Esophagus squamous epithelium (tissue), 5 donors: ENCODE results near the gene LOXHD1. TPM values are rescaled to one million over a fixed set of nuclear protein-coding genes. Genes with fewer than 3 reads are reported as not detected.

Source experiments
- DNase-seq: peaks from one replicate; lab custom pipeline; 2025; lab: John Stamatoyannopoulos, UW
- H3K27ac ChIP-seq, 4 donors: fragments of 200-600 bp; sonication (generic); one replicate each; pipeline ENCODE4 v1.5.1; 2016 to 2019; ENCODE audit warnings: mild to moderate bottlenecking in 1 of 4
- H3K27me3 ChIP-seq, 4 donors: fragments of 200-600 bp; sonication (generic); 1 replicate in 3 of 4; 2 replicates in 1 of 4; pipeline versions ENCODE4 v1.5.1 to v1.6.0; 2017 to 2021; ENCODE audit warnings: antibody characterized with exemption in 1 of 4
- H3K36me3 ChIP-seq, 3 donors: fragments of 200-600 bp; sonication (generic); one replicate each; pipeline ENCODE4 v1.5.1; 2016 to 2019
- H3K4me1 ChIP-seq, 3 donors: fragments of 200-600 bp; sonication (generic); one replicate each; pipeline ENCODE4 v1.5.1; 2017 to 2019
- H3K4me3 ChIP-seq, 4 donors: fragments of 200-600 bp; sonication (generic); 1 replicate in 3 of 4; 2 replicates in 1 of 4; pipeline ENCODE4 v1.5.1; 2016 to 2019; ENCODE audit warnings: mild to moderate bottlenecking in 2 of 4, moderate library complexity in 1 of 4
- H3K9me3 ChIP-seq, 3 donors: fragments of 200-600 bp; sonication (generic); one replicate each; pipeline ENCODE4 v1.5.1; 2016 to 2019
- POLR2A ChIP-seq, 4 donors: fragments of 450-650 bp; IDR thresholded peaks; one replicate each; pipeline ENCODE4 v1.6.1; 2017; ENCODE audit warnings: antibody characterized with exemption in 4 of 4, mild to moderate bottlenecking in 4 of 4, moderate library complexity in 3 of 4
- WGBS, 2 donors: methylation state at CpG; one replicate each; pipeline ENCODE4 v1.1.5; 2018; 5-methylcytosine and 5-hydroxymethylcytosine counted together
- intact Hi-C: fragments of 100-400 bp; cut with DNase I; formaldehyde crosslinking; loops from one replicate; pipeline ENCODE4 v1.15.0; 2022
- total RNA-seq, 4 donors: library from RNA; depleted of rRNA; stranded (reverse); fragments of >200 nt; gene quantifications; one replicate each; pipeline ENCODE4 v1.1.0, GENCODE V29; 2016
- TF ChIP-seq, protein P1 (sequence below), 6 experiments: fragments of 450-650 bp in 4 of 6; fragments of 200-600 bp in 2 of 6; sonication (generic) in 2 of 6; IDR thresholded peaks; one replicate each; pipeline ENCODE4 v1.5.1; 2016 to 2019; ENCODE audit warnings: antibody characterized with exemption in 6 of 6, mild to moderate bottlenecking in 4 of 6, moderate library complexity in 4 of 6
- donor health status: DM: yes; HTN: yes; CAD: no.

Gene LOXHD1
- total RNA-seq, 4 donors from 2014 or later = 0.19 TPM; not detected in 3

DNA sequence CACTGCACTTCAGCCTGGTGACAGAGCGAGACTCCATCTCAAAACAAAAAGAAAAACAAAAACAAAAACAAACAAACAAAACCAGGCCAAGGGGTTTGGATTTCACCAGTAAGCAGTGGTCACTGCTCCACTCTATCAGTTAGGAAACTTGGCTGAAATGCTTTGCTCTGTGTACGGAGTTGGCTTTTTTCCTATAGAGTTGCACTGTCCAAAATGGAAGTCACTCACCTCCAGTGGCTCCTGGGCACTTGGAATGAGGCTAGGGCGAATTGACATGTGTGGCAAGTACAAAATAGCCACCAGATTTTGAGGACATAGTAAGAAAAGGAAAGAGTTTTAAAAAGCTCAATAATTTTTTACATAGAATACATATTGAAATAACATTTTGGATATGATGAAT is 228.7 kb downstream of the LOXHD1 start:
- Histone ChIP-seq H3K27ac (no peak overlapping the region), H3K9me3 (no peaks in the 10 kb centered on the region), H3K4me3 (no peak overlapping the region), H3K4me1 (peaks cover 0 to 25% (median 0%) of the 10 kb centered on the region in 3 donors), H3K27me3 (no peaks in the 10 kb centered on the region), H3K36me3 (no peaks in the 10 kb centered on the region)
- 65 to 83% methylated on average over 3 of the region's 3 CpGs for WGBS, 2 donors
- no peak for DNase-seq
- intact Hi-C loops = no loop called here
- no peak for TF ChIP-seq POLR2A (IDR thresholded peaks at IDR 0.05)
- TF ChIP-seq, protein P1, sequence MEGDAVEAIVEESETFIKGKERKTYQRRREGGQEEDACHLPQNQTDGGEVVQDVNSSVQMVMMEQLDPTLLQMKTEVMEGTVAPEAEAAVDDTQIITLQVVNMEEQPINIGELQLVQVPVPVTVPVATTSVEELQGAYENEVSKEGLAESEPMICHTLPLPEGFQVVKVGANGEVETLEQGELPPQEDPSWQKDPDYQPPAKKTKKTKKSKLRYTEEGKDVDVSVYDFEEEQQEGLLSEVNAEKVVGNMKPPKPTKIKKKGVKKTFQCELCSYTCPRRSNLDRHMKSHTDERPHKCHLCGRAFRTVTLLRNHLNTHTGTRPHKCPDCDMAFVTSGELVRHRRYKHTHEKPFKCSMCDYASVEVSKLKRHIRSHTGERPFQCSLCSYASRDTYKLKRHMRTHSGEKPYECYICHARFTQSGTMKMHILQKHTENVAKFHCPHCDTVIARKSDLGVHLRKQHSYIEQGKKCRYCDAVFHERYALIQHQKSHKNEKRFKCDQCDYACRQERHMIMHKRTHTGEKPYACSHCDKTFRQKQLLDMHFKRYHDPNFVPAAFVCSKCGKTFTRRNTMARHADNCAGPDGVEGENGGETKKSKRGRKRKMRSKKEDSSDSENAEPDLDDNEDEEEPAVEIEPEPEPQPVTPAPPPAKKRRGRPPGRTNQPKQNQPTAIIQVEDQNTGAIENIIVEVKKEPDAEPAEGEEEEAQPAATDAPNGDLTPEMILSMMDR (IDR thresholded peaks at IDR 0.05) = no peak

DNA sequence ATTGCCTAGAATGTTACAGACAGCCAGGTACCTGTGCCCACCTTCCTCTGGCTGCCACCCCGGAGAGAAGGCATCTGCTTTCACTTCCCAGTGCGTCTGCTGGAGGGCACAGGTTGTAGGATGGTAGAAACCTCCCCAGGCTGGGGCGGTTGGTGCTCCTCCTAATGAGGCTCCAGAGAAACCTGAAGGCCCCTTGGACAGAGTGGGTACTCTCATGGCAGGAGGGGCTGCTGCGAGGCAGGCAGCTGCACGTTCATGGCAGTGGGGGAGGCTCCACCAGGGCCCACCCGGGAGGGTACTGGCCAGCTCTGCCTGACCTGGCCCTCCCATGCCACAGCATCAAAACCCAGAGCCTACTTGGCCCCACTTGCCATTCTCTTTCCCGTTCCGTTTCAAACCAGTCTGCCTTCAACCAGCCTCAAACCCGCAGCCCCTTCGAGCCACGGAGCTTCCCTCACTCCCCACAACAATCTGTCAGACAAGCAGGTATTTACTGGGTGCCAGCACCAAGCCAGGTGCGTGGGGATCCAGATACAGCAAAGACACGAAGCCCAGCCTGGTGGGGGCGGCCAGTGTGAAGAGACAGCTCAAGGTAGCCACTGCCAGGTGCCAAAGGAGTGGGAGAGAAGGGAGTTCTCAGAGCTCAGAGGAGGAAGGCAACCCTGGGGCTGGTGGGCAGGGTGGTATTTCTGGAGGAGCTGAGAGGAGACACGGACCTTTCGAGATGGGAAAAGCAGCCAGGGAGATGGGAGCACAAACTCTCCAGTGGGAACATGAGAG is 229.6 kb downstream of the LOXHD1 start:
- WGBS, 2 donors = 79 to 89% methylated on average over 9 to 14 of the region's 16 CpGs
- Histone ChIP-seq H3K36me3 (no peaks in the 10 kb centered on the region), H3K27ac (no peak overlapping the region), H3K4me1 (peaks cover 2 to 35% (median 3%) of the 10 kb centered on the region in 3 donors), H3K9me3 (no peaks in the 10 kb centered on the region), H3K27me3 (no peaks in the 10 kb centered on the region), H3K4me3 (no peak overlapping the region)
- intact Hi-C loops = no loop called here
- TF ChIP-seq, protein P1 (IDR thresholded peaks at IDR 0.05) = no peak
- no peak for TF ChIP-seq POLR2A (IDR thresholded peaks at IDR 0.05)
- no peak for DNase-seq

Other genes with a start within 250 kb of the LOXHD1 start
- gene ST8SIA5, start 99.8 kb upstream of the LOXHD1 start, total RNA-seq = not detected